Stimulated activated CD4-positive, alpha-beta T cell treated with anti-CD3 and anti-CD28 coated beads, Interleukin-15, amount 100 ng/mL, for 24 hours (primary cell): ENCODE results near the gene SLC44A4.
"Not testable (repeated sequence)": the region's sequence is repeated elsewhere in the genome, so short reads cannot be mapped to it uniquely, and the experiment has no call there.

ENCODE experiments used
- DNase-seq: peaks from one replicate; pipeline ENCODE4 v3.0.0-alpha.2; 2020

Gene SLC44A4

DNA sequence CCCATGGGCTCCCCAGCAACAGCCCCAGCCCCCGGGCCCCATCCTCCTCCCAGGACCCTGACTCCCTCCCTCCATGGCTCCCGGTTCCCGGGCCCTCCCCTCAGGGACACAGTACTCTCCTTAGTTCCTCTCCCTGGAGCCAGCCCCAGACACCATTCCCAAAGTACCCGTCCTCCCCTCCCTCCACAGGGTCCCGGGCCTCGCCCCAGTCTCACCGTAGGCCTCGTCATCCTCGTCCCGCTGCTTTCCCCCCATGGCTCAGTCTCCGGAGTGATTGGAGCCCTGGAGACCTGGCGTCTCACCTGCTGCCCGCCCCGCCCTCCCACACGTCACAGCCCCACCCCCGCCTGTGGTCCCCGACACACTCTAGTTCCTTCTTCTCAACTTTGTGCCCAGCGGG is at the start of gene SLC44A4:
TSS of gene SLC44A4 (minus strand) at position 272 of the 400 bp plus-strand sequence. CDS start at position 255, 17 bp downstream.
- DNase-seq = no peak

- no peak for DNase-seq
These were observed 49.8 kb upstream of the SLC44A4 start for GRCh38 chr6:31928672-31928939.

DNA sequence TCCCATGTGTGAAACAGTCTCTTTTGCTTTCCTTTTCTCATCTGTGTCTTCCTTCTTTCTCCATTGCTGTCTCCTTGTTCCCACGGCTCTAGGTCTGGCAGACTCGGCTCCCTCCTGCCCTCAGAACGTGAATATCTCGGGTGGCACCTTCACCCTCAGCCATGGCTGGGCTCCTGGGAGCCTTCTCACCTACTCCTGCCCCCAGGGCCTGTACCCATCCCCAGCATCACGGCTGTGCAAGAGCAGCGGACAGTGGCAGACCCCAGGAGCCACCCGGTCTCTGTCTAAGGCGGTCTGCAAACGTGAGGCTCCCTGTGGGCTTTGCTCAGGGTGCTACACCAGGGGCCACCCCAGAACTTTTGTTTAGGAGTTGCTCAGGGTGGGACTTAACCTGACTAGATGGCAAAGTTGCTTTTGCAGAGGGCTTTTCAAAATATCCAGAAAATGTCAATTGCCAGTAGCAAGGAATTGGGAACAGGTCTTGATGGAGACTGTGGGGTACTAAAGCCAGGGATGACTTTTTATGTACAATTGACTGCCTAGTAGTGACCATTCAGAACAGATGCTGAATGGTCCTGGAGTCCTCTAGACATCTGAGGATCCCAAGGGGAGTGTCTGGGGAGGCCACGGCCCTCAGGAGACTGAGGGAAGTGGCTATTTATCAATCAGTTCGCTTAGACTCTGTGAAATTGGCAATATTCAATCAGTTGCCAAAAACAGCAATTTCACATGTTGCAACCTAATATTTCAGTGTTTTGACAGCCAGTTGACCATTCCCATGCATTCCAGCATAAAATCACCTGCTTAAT is 49.3 kb upstream of the SLC44A4 start:
- DNase-seq = no peak

DNA sequence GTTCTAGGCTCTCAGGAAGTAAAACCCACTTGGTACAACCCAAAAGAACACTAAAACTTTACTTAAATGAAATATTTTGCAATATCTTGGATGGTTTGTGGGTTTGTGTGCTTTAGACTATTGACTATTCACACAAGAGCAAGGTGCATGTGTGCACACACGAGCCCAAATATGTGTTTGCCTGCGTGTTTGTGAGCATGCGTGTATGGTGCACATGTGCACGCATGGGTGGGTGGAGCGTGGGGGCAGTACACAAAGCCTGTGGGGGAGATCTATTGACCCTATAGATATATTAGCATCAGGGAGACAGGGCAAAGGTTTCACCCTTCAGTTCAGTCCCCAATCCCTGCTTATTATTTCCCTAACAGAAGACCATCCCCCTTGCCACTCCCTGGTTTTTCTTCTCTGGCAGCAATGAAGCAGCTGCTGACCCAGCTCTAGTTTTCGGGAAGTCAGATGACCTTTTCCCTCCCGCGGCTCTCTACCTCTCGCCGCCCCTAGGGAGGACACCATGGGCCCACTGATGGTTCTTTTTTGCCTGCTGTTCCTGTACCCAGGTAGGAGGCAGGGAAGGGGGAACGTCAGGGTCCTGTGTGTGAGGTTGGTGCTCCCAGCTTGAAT is 48.6 kb upstream of the SLC44A4 start, which contains the start of gene C2:
TSS of gene C2 (plus strand) at position 476 of the 621 bp plus-strand sequence. CDS start at position 512, 36 bp downstream.
- DNase-seq = no peak

DNA sequence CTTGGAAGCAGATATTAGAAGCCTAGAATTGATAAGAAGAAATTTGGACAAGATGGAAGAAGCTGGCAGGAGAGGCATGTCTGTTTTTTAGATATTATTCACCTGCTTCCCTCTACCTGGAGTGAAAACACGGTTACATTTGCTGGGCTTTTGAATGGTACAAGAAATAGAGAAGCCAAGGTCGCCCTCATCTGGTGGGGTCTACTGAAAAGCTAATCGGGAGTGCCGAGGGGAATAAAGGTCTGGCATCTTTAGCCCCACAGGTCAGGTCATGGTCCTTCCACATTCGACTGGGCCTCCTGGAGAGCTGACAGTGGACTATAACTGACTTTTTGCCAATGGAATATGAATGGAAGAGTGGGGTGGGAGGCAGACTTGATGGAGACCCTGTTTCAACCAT is 44.1 kb upstream of the SLC44A4 start:
- peak; percentile 35 for DNase-seq

GRCh38 chr6:31920811-31921210 is 42.0 kb upstream of the SLC44A4 start:
- no peak for DNase-seq

GRCh38 chr6:31919624-31920303 is 41.0 kb upstream of the SLC44A4 start:
- no peak for DNase-seq

- DNase-seq = no peak
These were observed 39.4 kb upstream of the SLC44A4 start for GRCh38 chr6:31918069-31918720.

GRCh38 chr6:31915756-31916155 is 37.0 kb upstream of the SLC44A4 start:
- no peak for DNase-seq

DNA sequence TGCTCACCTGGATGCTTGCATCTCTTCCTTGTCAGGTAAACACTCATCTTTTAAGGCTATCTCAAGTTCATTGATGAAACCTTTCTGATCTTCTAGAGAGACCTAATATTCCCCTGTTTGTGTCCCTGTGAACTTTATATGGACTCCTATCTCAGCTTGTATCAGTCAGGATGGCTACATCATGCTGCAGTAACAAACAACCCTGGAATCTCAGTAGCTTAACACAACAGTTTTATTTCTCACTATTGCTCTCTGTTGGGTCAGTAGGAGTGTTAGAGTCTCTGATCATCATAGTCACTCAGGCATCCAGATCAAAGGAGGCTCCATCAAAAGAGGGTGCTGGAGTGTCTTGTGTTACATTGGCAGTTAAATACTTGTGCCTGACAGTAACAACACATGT is 36.6 kb upstream of the SLC44A4 start:
- DNase-seq = no peak

- DNase-seq = no peak
These were observed 33.2 kb upstream of the SLC44A4 start for GRCh38 chr6:31911826-31912585.

- not testable (repeated sequence) for DNase-seq
These were observed 30.5 kb upstream of the SLC44A4 start for GRCh38 chr6:31909298-31909697.

- no peak for DNase-seq
These were observed 30.0 kb upstream of the SLC44A4 start for GRCh38 chr6:31908791-31909190.

DNA sequence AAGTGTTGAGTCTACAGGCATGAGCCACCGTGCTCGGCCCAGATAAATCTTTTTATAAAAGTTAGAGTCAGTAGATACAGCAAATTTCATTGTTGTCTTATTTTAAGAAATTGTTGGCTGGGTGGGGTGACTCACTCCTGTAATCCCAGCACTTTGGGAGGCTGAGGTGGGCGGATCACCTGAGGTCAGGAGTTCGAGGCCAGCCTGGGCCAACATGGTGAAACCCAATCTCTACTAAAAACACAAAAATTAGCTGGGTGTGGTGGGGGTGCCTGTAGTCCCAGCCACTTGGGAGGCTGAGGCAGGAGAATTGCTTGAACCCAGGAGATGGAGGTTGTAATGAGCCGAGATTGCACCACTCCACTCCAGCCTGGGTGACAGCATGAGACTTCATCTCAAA is 29.5 kb upstream of the SLC44A4 start:
- not testable (repeated sequence) for DNase-seq

- DNase-seq = no peak
These were observed 28.5 kb upstream of the SLC44A4 start for GRCh38 chr6:31907158-31907813.

GRCh38 chr6:31906727-31907126 is 27.9 kb upstream of the SLC44A4 start:
- DNase-seq = not testable (repeated sequence)

- DNase-seq = no peak
These were observed 27.3 kb upstream of the SLC44A4 start for GRCh38 chr6:31906122-31906521.

GRCh38 chr6:31905041-31905440 is 26.2 kb upstream of the SLC44A4 start:
- DNase-seq = no peak

- DNase-seq = no peak
These were observed 25.2 kb upstream of the SLC44A4 start for GRCh38 chr6:31903957-31904356.

- peak; percentile 92 for DNase-seq
These were observed 23.3 kb upstream of the SLC44A4 start, which contains the start of gene ZBTB12 for GRCh38 chr6:31901953-31902643. Gene ZBTB12 (minus strand): TSS chr6:31902086. CDS start chr6:31901305, 781 bp downstream.

DNA sequence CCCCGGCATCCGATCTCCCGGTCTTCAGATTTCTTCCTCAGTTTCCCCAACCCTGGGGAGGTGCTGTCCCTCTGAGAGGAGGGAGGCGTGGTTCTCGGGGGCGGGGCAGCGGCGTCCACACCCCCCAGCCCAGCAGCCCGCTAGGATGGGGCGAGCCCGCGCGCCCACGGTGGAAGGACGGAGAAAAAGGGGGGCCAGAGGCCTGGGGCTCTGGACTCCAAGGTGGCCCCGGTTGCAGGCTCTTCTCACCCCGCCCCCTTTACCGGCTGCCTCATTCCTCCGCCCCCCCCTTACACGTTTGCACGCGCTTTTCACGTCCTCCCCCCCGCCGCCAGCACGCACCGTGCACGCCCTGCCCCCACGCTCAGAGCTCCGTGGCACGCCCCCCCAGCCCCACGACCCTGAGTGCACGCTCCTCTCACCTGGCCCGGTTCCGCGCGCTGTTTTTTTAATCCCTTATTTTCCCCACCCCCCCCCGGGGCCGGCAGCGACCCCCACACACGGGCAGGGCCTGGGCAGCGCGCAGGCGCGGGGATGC is 22.7 kb upstream of the SLC44A4 start:
- peak; percentile 80 for DNase-seq
